Upper lobe of left lung (tissue), 4 donors: ENCODE results near the gene SDC3.

Experiments
- POLR2A ChIP-seq, 4 donors: fragments of 450-650 bp; IDR thresholded peaks; one replicate each; pipeline ENCODE4 v1.5.1; 2016 to 2017; ENCODE audit warnings: antibody characterized with exemption in 4 of 4, mild to moderate bottlenecking in 2 of 4
- TF ChIP-seq, protein P1 (sequence below), 6 experiments: fragments of 450-650 bp in 4 of 6; fragments of 200-600 bp in 2 of 6; sonication (generic) in 2 of 6; IDR thresholded peaks; one replicate each; pipeline ENCODE4 v1.5.1; 2016 to 2019; ENCODE audit warnings: antibody characterized with exemption in 6 of 6

DNA sequence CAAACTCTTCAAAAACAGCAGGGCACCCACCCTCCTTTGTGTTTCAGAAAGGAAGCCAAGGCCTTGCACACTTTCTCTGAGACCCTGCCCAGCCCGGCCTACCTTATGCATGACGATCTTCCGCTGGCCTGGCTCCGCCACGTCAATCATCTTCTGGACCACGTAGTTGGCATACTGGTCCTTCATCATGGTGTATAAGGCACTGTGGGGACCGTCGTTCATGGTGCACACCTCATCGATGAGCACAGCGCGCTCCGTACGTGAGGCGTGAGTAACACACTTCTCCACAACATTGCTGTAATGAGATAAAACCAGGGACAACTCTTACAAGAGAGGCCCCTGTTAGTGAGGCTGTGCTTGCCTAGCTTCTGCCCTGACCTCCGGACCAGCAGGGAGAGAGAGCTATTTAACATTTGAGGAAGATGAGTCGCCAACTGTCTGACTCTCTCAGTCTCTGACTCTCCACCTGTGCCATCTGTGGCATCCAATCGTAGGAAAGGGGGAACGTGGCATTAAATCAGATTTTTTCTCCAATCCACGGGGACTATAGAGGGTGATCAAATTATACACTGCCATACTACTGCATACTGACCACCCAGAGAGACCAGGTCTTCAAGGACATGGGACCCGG lies 28.1 kb upstream of the SDC3 start:
- TF ChIP-seq, protein P1, sequence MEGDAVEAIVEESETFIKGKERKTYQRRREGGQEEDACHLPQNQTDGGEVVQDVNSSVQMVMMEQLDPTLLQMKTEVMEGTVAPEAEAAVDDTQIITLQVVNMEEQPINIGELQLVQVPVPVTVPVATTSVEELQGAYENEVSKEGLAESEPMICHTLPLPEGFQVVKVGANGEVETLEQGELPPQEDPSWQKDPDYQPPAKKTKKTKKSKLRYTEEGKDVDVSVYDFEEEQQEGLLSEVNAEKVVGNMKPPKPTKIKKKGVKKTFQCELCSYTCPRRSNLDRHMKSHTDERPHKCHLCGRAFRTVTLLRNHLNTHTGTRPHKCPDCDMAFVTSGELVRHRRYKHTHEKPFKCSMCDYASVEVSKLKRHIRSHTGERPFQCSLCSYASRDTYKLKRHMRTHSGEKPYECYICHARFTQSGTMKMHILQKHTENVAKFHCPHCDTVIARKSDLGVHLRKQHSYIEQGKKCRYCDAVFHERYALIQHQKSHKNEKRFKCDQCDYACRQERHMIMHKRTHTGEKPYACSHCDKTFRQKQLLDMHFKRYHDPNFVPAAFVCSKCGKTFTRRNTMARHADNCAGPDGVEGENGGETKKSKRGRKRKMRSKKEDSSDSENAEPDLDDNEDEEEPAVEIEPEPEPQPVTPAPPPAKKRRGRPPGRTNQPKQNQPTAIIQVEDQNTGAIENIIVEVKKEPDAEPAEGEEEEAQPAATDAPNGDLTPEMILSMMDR (IDR thresholded peaks at IDR 0.05) = no peak
- no peak for TF ChIP-seq POLR2A (IDR thresholded peaks at IDR 0.05)
